Measurements from ENCODE around the gene LMF1.

GRCh38 chr16:1014771-1015495, 44.1 kb upstream of the LMF1 start:
- TF ChIP-seq, protein P1, sequence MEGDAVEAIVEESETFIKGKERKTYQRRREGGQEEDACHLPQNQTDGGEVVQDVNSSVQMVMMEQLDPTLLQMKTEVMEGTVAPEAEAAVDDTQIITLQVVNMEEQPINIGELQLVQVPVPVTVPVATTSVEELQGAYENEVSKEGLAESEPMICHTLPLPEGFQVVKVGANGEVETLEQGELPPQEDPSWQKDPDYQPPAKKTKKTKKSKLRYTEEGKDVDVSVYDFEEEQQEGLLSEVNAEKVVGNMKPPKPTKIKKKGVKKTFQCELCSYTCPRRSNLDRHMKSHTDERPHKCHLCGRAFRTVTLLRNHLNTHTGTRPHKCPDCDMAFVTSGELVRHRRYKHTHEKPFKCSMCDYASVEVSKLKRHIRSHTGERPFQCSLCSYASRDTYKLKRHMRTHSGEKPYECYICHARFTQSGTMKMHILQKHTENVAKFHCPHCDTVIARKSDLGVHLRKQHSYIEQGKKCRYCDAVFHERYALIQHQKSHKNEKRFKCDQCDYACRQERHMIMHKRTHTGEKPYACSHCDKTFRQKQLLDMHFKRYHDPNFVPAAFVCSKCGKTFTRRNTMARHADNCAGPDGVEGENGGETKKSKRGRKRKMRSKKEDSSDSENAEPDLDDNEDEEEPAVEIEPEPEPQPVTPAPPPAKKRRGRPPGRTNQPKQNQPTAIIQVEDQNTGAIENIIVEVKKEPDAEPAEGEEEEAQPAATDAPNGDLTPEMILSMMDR (IDR thresholded peaks at IDR 0.05; ENCODE audit: poor library complexity, severe bottlenecking), result no peak
- TF ChIP-seq EP300 (conservative IDR thresholded peaks at IDR 0.05; ENCODE audit: poor library complexity, severe bottlenecking) (no peak), RAD21 (conservative IDR thresholded peaks at IDR 0.05) (no peak), TAF1 (IDR thresholded peaks at IDR 0.05; ENCODE audit: low read depth) (no peak), POLR2AphosphoS5 (IDR thresholded peaks at IDR 0.05) (no peak)

Measured in neural cell (in vitro differentiated cells).